SK-N-SH treated with all-trans-retinoic acid at 6 μM for 48 hours (cell line): ENCODE measurements around the gene TSHZ2.

Experiments used
- ATAC-seq: fragments of 200-7000 bp; cut with Tn5 transposase; 3 replicates; pipeline ENCODE4 v1.9.1; 2020; ENCODE audit warnings: mild to moderate bottlenecking, moderate library complexity
- ARNTL ChIP-seq: fragments of 450-650 bp; formaldehyde crosslinking; IDR thresholded peaks from 2 replicates; pipeline ENCODE4 v1.5.0; 2020; ENCODE audit warnings: low read depth, mild to moderate bottlenecking, moderate library complexity, borderline replicate concordance
- BACH2 ChIP-seq: fragments of 250-450 bp; sonication (Bioruptor Pico); IDR thresholded peaks from 2 replicates; pipeline ENCODE4 v1.9.0; 2021; ENCODE audit warnings: mild to moderate bottlenecking, borderline replicate concordance
- CREB5 ChIP-seq: fragments of 250-450 bp; sonication (Bioruptor Pico); IDR thresholded peaks from 2 replicates; pipeline ENCODE4 v1.5.1; 2020; ENCODE audit warnings: low read depth, mild to moderate bottlenecking, moderate library complexity
- CSDC2 ChIP-seq: fragments of 250-450 bp; sonication (Bioruptor Pico); IDR thresholded peaks from 2 replicates; pipeline ENCODE4 v1.5.0; 2020; ENCODE audit warnings: mild to moderate bottlenecking, moderate library complexity
- ESRRG ChIP-seq: fragments of 250-450 bp; sonication (Bioruptor Pico); IDR thresholded peaks from 2 replicates; pipeline ENCODE4 v1.6.1; 2021; ENCODE audit warnings: mild to moderate bottlenecking
- ISL1 ChIP-seq: fragments of 250-450 bp; sonication (Bioruptor Pico); IDR thresholded peaks from 2 replicates; pipeline ENCODE4 v2.1.2; 2022; ENCODE audit warnings: mild to moderate bottlenecking, moderate library complexity
- OSR1 ChIP-seq: fragments of 250-450 bp; sonication (Bioruptor Pico); IDR thresholded peaks from 2 replicates; pipeline ENCODE4 v1.8.0; 2022; ENCODE audit warnings: moderate library complexity, mild to moderate bottlenecking, inconsistent platforms
- POU6F1 ChIP-seq: fragments of 250-450 bp; sonication (Bioruptor Pico); IDR thresholded peaks from 2 replicates; pipeline ENCODE4 v1.8.0; 2021; ENCODE audit warnings: low read depth, mild to moderate bottlenecking, moderate library complexity, borderline replicate concordance
- PPARA ChIP-seq: fragments of 250-450 bp; sonication (Bioruptor Pico); IDR thresholded peaks from 2 replicates; pipeline ENCODE4 v1.5.0; 2020; ENCODE audit warnings: mild to moderate bottlenecking, borderline replicate concordance
- RARB ChIP-seq: fragments of 250-450 bp; sonication (Bioruptor Pico); IDR thresholded peaks from 2 replicates; pipeline ENCODE4 v1.8.0; 2021; ENCODE audit warnings: mild to moderate bottlenecking, moderate library complexity
- SNAI2 ChIP-seq: fragments of 250-450 bp; sonication (Bioruptor Pico); IDR thresholded peaks from 2 replicates; pipeline ENCODE4 v1.5.0; 2020; ENCODE audit warnings: mild to moderate bottlenecking, moderate library complexity
- TCF4 ChIP-seq: fragments of 250-450 bp; sonication (Bioruptor Pico); IDR thresholded peaks from 2 replicates; pipeline ENCODE4 v1.8.0; 2021; ENCODE audit warnings: mild to moderate bottlenecking, moderate library complexity, borderline replicate concordance
- TOX ChIP-seq: fragments of 250-450 bp; sonication (Bioruptor Pico); IDR thresholded peaks from 2 replicates; pipeline ENCODE4 v1.8.0; 2021; ENCODE audit warnings: mild to moderate bottlenecking, moderate library complexity, borderline replicate concordance
- TSHZ2 ChIP-seq: fragments of 250-450 bp; sonication (Bioruptor Pico); IDR thresholded peaks from 2 replicates; pipeline ENCODE4 v1.5.0; 2020; ENCODE audit warnings: mild to moderate bottlenecking, moderate library complexity
- ZC3H10 ChIP-seq: fragments of 250-450 bp; sonication (Bioruptor Pico); IDR thresholded peaks from 2 replicates; pipeline ENCODE4 v1.5.1; 2021; ENCODE audit warnings: mild to moderate bottlenecking, moderate library complexity
- ZFP3 ChIP-seq: fragments of 250-450 bp; sonication (Bioruptor Pico); IDR thresholded peaks from 2 replicates; pipeline ENCODE4 v1.5.0; 2020; ENCODE audit warnings: mild to moderate bottlenecking, moderate library complexity
- ZFP30 ChIP-seq: fragments of 450-650 bp; formaldehyde crosslinking; IDR thresholded peaks from 2 replicates; pipeline ENCODE4 v1.5.0; 2022; ENCODE audit warnings: mild to moderate bottlenecking, moderate library complexity
- ZNF565 ChIP-seq: fragments of 450-650 bp; formaldehyde crosslinking; conservative IDR thresholded peaks from 2 replicates; pipeline ENCODE4 v1.5.0; 2020; ENCODE audit warnings: low read depth, mild to moderate bottlenecking, moderate library complexity
- ZNF70 ChIP-seq: fragments of 450-650 bp; formaldehyde crosslinking; IDR thresholded peaks from 2 replicates; pipeline ENCODE4 v1.5.0; 2020; ENCODE audit warnings: mild to moderate bottlenecking, moderate library complexity
- ZNF8 ChIP-seq: fragments of 450-650 bp; formaldehyde crosslinking; IDR thresholded peaks from 2 replicates; pipeline ENCODE4 v1.5.0; 2020; ENCODE audit warnings: mild to moderate bottlenecking, moderate library complexity
- TF ChIP-seq, protein P1 (sequence below): fragments of 250-450 bp; sonication (Bioruptor Pico); IDR thresholded peaks from 2 replicates; pipeline ENCODE4 v1.8.0; 2020; ENCODE audit warnings: mild to moderate bottlenecking, moderate library complexity, borderline replicate concordance
- TF ChIP-seq, protein P2 (sequence below): fragments of 250-450 bp; sonication (Bioruptor Pico); IDR thresholded peaks from 2 replicates; pipeline ENCODE4 v1.5.1; 2021; ENCODE audit warnings: mild to moderate bottlenecking, moderate library complexity

Gene TSHZ2

DNA sequence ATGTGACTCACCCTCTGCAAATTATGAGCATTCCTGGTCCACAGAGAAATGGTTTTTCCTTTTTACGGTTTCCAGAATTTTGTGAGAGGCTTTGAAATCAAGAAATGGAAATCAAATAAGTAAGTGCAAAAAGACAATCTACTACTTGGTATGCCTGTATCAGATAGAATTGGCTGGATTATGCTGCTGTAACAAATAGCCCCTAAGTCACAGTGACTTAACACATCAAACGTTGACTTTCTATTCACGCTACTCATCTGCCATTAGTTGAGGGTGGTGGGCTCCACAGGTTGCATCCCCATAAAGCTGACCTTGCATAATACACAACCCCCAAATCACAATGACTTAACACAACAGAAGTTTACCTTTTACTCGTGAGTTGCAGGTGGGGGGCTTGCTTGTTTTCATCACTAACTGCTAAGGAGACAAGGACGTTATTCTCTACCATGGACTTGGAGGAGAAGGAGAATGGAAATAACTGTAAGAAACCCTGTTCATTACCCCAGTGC lies 44.4 kb downstream of the TSHZ2 start:
- TF ChIP-seq TCF4 (CRISPR knock-in tag) (no peak), CREB5 (CRISPR knock-in tag) (no peak), TSHZ2 (CRISPR knock-in tag) (no peak), RARB (CRISPR knock-in tag) (no peak), ZC3H10 (CRISPR knock-in tag) (no peak), PPARA (no peak), ZFP30 (CRISPR knock-in tag) (no peak), ZNF565 (CRISPR knock-in tag) (no peak), ZNF8 (CRISPR knock-in tag) (no peak), ZFP3 (no peak), ISL1 (CRISPR knock-in tag) (no peak), SNAI2 (CRISPR knock-in tag) (no peak), ESRRG (no peak), ZNF70 (no peak), CSDC2 (CRISPR knock-in tag) (no peak), TOX (no peak), POU6F1 (CRISPR knock-in tag) (no peak), OSR1 (no peak)
- TF ChIP-seq, protein P1, sequence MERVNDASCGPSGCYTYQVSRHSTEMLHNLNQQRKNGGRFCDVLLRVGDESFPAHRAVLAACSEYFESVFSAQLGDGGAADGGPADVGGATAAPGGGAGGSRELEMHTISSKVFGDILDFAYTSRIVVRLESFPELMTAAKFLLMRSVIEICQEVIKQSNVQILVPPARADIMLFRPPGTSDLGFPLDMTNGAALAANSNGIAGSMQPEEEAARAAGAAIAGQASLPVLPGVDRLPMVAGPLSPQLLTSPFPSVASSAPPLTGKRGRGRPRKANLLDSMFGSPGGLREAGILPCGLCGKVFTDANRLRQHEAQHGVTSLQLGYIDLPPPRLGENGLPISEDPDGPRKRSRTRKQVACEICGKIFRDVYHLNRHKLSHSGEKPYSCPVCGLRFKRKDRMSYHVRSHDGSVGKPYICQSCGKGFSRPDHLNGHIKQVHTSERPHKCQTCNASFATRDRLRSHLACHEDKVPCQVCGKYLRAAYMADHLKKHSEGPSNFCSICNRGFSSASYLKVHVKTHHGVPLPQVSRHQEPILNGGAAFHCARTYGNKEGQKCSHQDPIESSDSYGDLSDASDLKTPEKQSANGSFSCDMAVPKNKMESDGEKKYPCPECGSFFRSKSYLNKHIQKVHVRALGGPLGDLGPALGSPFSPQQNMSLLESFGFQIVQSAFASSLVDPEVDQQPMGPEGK (CRISPR knock-in tag), result no peak
- TF ChIP-seq, protein P2, sequence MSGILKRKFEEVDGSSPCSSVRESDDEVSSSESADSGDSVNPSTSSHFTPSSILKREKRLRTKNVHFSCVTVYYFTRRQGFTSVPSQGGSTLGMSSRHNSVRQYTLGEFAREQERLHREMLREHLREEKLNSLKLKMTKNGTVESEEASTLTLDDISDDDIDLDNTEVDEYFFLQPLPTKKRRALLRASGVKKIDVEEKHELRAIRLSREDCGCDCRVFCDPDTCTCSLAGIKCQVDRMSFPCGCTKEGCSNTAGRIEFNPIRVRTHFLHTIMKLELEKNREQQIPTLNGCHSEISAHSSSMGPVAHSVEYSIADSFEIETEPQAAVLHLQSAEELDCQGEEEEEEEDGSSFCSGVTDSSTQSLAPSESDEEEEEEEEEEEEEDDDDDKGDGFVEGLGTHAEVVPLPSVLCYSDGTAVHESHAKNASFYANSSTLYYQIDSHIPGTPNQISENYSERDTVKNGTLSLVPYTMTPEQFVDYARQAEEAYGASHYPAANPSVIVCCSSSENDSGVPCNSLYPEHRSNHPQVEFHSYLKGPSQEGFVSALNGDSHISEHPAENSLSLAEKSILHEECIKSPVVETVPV (CRISPR knock-in tag), result no peak
- ATAC-seq, result no peak

- TF ChIP-seq RARB (CRISPR knock-in tag) (no peak), ZNF565 (CRISPR knock-in tag) (no peak), ARNTL (CRISPR knock-in tag) (no peak), ZNF70 (no peak), ESRRG (no peak), SNAI2 (CRISPR knock-in tag) (no peak), CSDC2 (CRISPR knock-in tag) (no peak), BACH2 (no peak), PPARA (no peak), ZNF8 (CRISPR knock-in tag) (no peak)
- no peak for ATAC-seq
Observed at GRCh38 chr20:53017206-53017605, 45.0 kb downstream of the TSHZ2 start.

GRCh38 chr20:53019464-53019863 lies 47.3 kb downstream of the TSHZ2 start:
- ATAC-seq, result no peak
- TF ChIP-seq TSHZ2 (CRISPR knock-in tag), result no peak
- no peak for TF ChIP-seq PPARA
- TF ChIP-seq, protein P1 (CRISPR knock-in tag), result no peak
- TF ChIP-seq ZFP30 (CRISPR knock-in tag), result no peak
- no peak for TF ChIP-seq ZFP3
- TF ChIP-seq, protein P2 (CRISPR knock-in tag), result no peak
- no peak for TF ChIP-seq TOX
- no peak for TF ChIP-seq ZNF70
- no peak for TF ChIP-seq SNAI2 (CRISPR knock-in tag)
- TF ChIP-seq ZNF8 (CRISPR knock-in tag), result no peak
- TF ChIP-seq BACH2, result no peak
